Vagina (tissue), 2 donors: ENCODE results near the gene OLFM4. TPM values are rescaled to one million over a fixed set of nuclear protein-coding genes. Genes with fewer than 3 reads are reported as not detected.

Experiments used
- DNase-seq, 2 donors: peaks; one replicate each; pipeline ENCODE4 v3.0.0-alpha.2; 2017; ENCODE audit errors: extremely low spot score in 2 of 2
- H3K27ac ChIP-seq: fragments of 200-600 bp; sonication (generic); one replicate; pipeline ENCODE4 v1.5.1; 2019
- H3K27me3 ChIP-seq: fragments of 200-600 bp; sonication (generic); one replicate; pipeline ENCODE4 v1.5.1; 2019
- H3K36me3 ChIP-seq, 2 donors: fragments of 200-600 bp; sonication (generic); one replicate each; pipeline ENCODE4 v1.5.1; 2017 to 2019
- H3K4me1 ChIP-seq: fragments of 200-600 bp; sonication (generic); one replicate; pipeline ENCODE4 v1.5.1; 2019
- H3K4me3 ChIP-seq, 2 donors: fragments of 200-600 bp; sonication (generic); 1 replicate in 1 of 2; 2 replicates in 1 of 2; pipeline ENCODE4 v1.5.1; 2016 to 2019
- H3K9me3 ChIP-seq: fragments of 200-600 bp; sonication (generic); one replicate; pipeline ENCODE4 v1.5.1; 2019
- CTCF ChIP-seq, 3 experiments: fragments of 450-650 bp in 2 of 3; fragments of 200-600 bp in 1 of 3; sonication (generic) in 1 of 3; IDR thresholded peaks; one replicate each; pipeline ENCODE4 v1.5.1; 2017 to 2019; ENCODE audit warnings: antibody characterized with exemption in 3 of 3, mild to moderate bottlenecking in 2 of 3, moderate library complexity in 2 of 3
- POLR2A ChIP-seq, 2 donors: fragments of 450-650 bp; IDR thresholded peaks; one replicate each; pipeline ENCODE4 v1.6.1; 2017; ENCODE audit warnings: antibody characterized with exemption in 2 of 2, mild to moderate bottlenecking in 2 of 2, moderate library complexity in 2 of 2
- POLR2AphosphoS5 ChIP-seq, 2 donors: sonication (generic); formaldehyde crosslinking; IDR thresholded peaks; one replicate each; pipeline ENCODE4 v1.9.0; 2017; ENCODE audit warnings: antibody characterized with exemption in 2 of 2, mild to moderate bottlenecking in 2 of 2, low read depth in 1 of 2; ENCODE audit not compliant: insufficient read depth in 1 of 2
- intact Hi-C: fragments of 100-400 bp; cut with DNase I; formaldehyde crosslinking; loops from one replicate; pipeline ENCODE4 v1.15.1; 2023
- total RNA-seq: library from RNA; depleted of rRNA; stranded (reverse); fragments of >200 nt; gene quantifications from one replicate; pipeline ENCODE4 v1.2.3, GENCODE V29; 2016

OLFM4 gene
- total RNA-seq, 1 donor from 2014 or later: 50.1 TPM

GRCh38 chr13:52997951-52998876 lies 30.4 kb upstream of the OLFM4 start:
- Histone ChIP-seq H3K27ac (no peak overlapping the region), H3K4me1 (peaks cover 33% of the 10 kb centered on the region), H3K9me3 (no peaks in the 10 kb centered on the region), H3K4me3 (no peak overlapping the region), H3K27me3 (no peaks in the 10 kb centered on the region), H3K36me3 (no peaks in the 10 kb centered on the region)
- intact Hi-C loops: no loop called here
- TF ChIP-seq POLR2AphosphoS5 (IDR thresholded peaks at IDR 0.05; ENCODE audit: insufficient read depth in 1 of 2, low read depth in 1 of 2) (no peak), CTCF (IDR thresholded peaks at IDR 0.05) (no peak), POLR2A (IDR thresholded peaks at IDR 0.05) (no peak)
- peak in 1 of 2 donors; percentile 42 for DNase-seq

- Histone ChIP-seq H3K36me3 (no peaks in the 10 kb centered on the region), H3K9me3 (no peaks in the 10 kb centered on the region), H3K4me3 (no peak overlapping the region), H3K27me3 (no peaks in the 10 kb centered on the region), H3K27ac (no peak overlapping the region), H3K4me1 (peaks cover 33% of the 10 kb centered on the region)
- no peak for DNase-seq
- intact Hi-C loops: no loop called here
- TF ChIP-seq POLR2AphosphoS5 (IDR thresholded peaks at IDR 0.05; ENCODE audit: insufficient read depth in 1 of 2, low read depth in 1 of 2): no peak
- no peak for TF ChIP-seq POLR2A (IDR thresholded peaks at IDR 0.05)
- TF ChIP-seq CTCF (IDR thresholded peaks at IDR 0.05): no peak
Observed at GRCh38 chr13:52999093-52999696, 29.4 kb upstream of the OLFM4 start.

GRCh38 chr13:53001444-53002225 lies 27.0 kb upstream of the OLFM4 start:
- intact Hi-C loops: no loop called here
- Histone ChIP-seq H3K27me3 (no peaks in the 10 kb centered on the region), H3K36me3 (no peaks in the 10 kb centered on the region), H3K4me1 (peaks cover 22% of the 10 kb centered on the region), H3K27ac (no peak overlapping the region), H3K4me3 (no peak overlapping the region), H3K9me3 (no peaks in the 10 kb centered on the region)
- TF ChIP-seq POLR2A (IDR thresholded peaks at IDR 0.05) (no peak), CTCF (IDR thresholded peaks at IDR 0.05) (no peak), POLR2AphosphoS5 (IDR thresholded peaks at IDR 0.05; ENCODE audit: insufficient read depth in 1 of 2, low read depth in 1 of 2) (peak in 1 of 2 donors; percentile 20)
- no peak for DNase-seq

GRCh38 chr13:53004573-53004972 lies 24.0 kb upstream of the OLFM4 start:
- Histone ChIP-seq H3K9me3 (no peaks in the 10 kb centered on the region), H3K36me3 (no peaks in the 10 kb centered on the region), H3K4me1 (peaks cover 10% of the 10 kb centered on the region), H3K4me3 (no peak overlapping the region), H3K27me3 (no peaks in the 10 kb centered on the region), H3K27ac (no peak overlapping the region)
- DNase-seq: peak in 1 of 2 donors; percentile 13
- intact Hi-C loops: no loop called here
- TF ChIP-seq POLR2AphosphoS5 (IDR thresholded peaks at IDR 0.05; ENCODE audit: insufficient read depth in 1 of 2, low read depth in 1 of 2) (no peak), CTCF (IDR thresholded peaks at IDR 0.05) (no peak), POLR2A (IDR thresholded peaks at IDR 0.05) (no peak)
